ENCODE data around the gene HS3ST1.

HS3ST1 gene

DNA sequence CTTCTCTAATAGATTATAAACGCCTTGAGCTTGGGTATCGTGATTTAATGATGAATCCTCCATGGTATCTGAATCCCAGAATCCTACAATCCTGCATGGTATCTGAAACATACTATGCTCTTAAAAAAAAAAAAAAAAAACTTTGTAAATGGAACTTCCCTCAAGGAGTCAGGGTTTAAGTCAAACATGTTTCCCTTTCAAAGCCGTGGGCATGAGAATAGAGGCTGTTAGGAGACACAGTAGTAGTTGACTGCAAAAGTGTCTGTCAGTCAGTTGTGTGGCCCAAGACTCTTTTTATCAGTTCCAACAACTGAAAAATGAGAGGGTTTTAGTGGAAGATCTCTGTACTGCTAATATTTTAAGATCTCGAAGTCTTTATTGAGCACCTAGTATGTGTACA is 2.4 kb upstream of the HS3ST1 start:
- DNase-seq (ENCODE audit: low read depth) = no peak

DNA sequence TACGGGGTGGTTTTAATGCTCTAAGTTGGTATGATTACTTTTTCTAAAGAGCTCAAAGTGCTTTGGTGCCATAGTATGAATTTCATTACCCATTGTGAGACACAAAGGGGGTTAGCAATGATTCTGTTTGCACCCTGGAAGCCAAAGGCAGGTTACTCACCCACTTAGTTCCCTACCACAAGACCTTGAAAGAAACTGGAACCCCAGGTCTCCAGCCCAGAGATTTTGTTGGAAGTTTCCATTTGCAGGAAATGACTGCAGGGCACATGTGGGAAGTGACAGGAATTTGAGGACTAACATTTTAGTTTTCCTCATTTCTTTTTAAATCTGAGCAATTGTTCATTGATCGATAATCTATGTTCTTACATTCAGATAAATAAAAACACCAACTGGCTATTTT is 1.8 kb upstream of the HS3ST1 start:
- DNase-seq (ENCODE audit: low read depth) = no peak

DNA sequence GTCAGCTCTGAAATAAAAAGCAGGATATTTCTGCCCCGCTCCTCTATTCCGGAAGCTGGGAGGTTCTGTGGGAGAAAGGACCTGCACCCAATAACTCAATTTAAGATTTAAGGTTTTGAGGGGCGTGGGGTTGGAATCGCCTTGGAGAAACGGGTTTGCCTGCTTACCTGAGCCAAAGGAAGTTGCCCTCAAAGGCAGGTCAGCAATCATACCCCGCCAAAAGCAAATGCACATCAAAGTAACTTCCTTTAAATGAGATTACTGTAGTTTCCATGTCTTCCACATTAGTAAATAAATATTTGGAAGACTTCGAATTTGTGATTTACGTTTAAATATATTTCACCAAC is 978 bp upstream of the HS3ST1 start:
- DNase-seq (ENCODE audit: low read depth) = no peak

DNA sequence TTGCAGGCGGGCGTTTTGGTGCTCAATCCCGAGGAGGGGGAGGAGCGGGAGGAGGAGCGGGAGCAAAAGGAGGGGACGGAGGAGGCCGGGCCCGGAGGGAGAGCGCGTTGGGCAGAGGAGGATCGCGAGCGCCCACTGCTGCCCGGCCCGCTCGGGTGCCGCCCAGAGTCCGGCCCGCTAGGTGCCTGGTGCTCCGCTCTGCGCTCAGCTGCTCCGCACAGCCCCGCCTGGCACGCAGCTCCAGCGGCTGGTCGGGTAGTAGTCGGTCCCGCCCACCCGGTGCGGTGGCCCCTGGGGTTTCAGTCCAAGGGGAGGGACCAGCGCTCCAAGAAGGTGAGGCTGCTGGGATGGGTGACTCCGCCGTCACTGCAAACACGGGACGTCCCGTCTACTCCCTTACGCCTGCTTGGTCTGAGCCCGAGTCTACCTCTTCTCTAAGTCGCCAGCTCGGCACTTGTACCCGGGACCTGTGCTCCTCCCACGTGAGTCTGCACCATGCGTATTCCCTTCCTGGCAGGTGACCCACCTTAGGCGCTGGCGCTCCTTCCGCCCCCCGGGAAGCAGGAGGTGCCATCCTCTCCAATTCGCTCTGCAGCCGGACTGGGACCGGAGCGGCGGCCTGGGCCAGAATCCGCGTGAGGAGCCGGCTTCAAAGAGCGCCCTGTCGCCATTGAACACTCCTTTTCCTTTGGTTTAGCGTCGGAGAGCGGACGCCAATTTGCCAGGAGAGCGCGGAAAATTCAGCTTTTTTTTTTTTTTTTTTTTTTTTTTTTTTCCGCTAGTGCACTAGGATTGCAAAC is 405 bp upstream of the HS3ST1 start:
- DNase-seq (ENCODE audit: low read depth) = no peak

DNA sequence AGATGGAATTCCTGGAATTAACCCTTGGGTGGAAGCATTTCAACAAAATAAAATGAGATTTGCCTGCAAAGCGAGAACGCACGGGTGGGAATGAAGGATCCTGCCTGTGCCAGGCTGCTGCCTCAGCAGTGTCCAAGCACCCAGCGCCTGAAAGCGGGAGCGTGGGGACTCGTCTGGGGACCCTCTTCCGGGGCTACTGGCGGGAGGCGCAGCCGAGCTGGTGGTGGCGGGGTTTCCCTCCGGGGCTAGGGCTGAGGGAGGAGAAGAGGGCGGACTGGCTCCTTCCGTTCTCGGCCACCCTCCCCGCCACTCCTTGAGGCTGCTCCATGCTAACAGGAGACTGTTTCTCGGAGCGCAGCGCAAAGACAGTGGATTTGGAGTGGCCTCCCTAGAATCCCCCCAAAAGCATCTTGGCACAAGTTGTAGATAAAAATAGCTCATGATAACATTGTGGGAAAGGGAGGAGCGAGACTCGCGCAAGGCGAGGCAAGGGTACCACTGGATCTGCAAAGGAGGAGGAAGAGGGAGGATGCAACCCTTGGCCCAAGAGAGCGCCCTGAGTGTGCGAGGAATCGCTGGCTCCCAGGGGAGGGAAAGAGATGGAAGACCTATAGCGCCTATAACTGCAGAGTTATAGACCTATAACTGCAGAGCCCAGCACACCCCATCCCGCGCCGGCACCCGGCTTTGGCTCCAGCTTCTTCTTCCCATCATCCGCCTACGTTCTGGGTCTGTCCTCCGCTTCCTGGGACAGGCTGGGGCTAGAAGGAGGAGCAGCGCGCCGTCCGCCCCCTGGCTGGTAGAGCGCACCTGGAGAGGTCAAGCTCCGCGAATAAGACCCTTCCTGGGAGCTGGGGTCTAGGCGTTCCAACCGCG is 1.3 kb downstream of the HS3ST1 start:
- no peak for DNase-seq (ENCODE audit: low read depth)

DNA sequence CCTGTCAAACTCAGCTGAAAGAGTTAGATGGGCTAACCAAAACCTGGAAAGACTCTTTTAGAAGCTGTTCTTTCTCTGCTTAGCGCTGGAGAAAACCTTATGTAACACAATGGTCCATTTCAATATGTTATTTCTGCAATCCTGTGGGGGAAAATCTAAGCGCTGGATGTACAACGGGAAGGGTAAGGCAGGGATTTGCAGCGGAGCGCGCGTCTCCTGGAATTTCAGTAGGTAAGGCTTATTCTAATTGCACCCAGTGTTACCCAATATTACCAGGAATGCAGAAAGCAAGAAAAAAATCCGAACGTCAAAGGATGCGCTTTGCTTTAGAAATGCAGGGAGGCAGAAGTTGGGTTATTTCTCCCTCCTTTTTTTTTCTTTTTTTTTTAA is 2.0 kb downstream of the HS3ST1 start:
- no peak for DNase-seq (ENCODE audit: low read depth)

DNA sequence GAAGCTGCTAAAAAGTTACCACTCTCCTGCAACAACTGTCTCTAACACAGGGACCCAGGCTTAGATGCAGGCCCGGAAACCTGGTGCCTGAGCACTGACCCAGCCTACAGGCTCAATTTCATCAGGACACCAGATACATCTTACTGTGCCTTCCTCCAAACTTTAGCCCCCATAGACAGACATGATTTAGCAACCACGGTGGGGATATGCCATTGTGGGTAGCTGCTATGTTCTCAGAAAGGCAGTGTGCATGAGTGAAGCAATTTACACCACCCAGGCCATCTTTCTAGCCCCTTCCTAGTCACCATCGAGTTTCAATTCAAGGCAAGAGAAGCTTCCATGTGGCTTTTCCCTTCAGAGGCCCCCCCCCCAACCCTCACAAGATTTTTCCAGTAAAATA is 2.7 kb downstream of the HS3ST1 start:
- no peak for DNase-seq (ENCODE audit: low read depth)

DNA sequence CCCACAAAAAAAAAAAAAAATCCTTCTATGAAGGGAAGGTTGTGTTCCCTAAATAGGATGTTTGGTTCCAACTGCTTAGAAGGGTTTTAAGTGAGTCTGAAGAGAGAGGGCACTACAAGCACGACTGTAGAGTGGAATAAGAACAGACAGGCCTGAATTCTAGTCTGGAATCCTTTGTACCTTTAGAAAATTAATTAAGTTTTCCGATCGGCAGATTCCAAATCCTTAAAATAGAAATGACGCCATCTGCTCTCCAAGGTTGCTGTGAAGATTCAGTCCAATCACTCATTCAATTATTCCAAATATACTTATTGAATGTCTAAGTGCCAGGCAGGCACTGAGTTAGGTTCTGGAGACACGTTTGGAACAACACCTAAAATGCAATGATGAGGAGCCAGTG is 3.8 kb downstream of the HS3ST1 start:
- no peak for DNase-seq (ENCODE audit: low read depth)

DNA sequence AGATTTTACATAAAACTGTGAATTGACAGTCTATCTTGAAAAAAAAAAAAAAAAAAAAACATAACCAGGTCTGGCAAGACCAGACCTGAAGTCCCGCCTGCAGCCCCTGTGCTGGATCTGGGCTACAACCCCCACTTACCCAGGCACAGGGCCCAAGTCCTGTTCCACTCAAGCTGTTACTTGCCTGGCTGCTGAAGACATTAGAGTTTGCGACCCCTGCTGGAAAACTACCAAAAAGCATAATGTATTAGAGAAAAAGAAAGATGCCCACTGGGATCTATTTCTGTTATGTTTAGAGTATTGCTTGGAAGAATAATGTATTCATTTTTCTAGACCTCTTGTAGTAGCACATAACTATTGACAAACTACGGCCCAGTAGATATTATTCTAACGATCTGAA is 4.7 kb downstream of the HS3ST1 start:
- no peak for DNase-seq (ENCODE audit: low read depth)

DNA sequence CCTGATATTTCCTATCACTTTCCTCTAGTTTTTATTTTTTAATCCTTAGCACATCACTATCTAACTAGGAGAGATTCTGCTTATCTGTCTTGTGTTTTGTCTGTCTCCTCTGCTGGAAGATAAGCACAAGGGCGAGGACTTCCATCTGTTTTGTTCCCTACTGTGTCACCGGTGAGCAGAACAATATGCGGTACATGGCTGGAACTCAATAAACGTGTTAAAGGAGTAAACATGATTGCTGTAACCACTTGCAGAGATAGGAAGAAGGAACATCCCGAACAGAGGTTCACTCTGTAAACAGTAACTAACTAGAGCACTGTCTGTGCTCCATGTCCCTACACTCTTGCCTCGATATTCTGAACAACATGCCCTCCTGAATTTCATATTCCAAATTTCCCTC is 5.2 kb downstream of the HS3ST1 start:
- no peak for DNase-seq (ENCODE audit: low read depth)

DNA sequence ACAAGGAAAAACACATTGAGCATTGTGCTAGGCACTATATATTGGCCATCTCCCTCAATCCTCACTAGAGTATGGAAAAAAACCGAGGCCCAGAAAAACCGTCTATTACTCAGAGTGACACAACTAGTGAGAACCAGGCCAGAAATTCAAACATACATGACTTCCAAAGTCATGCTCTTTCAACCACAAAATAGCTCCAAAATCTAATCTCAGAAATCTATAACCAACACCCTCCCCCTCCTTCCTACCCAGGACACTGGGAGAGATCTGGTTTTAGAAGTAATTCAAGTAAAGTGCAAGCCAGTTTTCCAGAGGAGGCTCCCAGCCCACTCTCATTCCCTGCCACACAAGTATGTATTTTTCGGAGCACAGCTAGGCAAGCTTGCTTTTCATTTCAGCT is 7.6 kb downstream of the HS3ST1 start:
- no peak for DNase-seq (ENCODE audit: low read depth)

DNA sequence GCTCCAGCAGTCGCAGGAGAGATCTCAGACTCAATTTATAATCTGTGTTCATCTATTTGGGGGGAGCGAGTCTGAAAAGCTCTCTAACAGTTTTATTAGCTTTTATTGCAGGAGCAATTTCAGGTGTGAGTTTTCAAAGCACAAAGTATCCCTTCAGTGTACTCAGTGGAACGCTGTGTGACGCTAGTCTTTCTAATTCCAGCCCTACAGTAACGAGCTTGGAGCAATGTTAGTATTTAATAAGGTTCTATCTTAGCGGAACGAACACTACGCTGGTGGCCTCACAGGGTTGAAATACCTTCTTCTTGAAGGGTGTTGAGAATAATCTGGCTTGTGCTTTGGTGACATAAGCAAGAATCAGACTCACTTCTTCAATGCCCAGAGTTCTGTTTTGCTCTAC is 8.4 kb downstream of the HS3ST1 start:
- DNase-seq (ENCODE audit: low read depth) = no peak

DNA sequence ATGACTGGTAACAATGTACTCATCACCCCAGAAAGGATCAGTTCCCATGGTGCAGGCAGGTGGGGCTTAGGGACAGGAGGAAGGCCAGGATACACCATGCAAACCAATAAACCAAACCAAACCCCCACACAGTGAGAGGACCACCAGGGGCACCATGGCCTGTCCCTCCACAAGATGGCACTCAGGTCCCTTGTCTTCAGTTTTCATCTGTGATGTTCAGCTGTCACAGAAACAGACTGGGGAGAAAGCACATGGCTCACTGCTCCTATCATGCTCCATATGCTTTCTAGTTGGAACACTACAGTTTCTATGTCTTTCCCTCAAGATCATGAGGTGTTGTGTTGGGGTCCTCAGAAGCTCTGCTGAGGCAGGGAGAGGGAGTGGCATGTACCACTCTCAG is 10.1 kb downstream of the HS3ST1 start:
- DNase-seq (ENCODE audit: low read depth) = no peak

DNA sequence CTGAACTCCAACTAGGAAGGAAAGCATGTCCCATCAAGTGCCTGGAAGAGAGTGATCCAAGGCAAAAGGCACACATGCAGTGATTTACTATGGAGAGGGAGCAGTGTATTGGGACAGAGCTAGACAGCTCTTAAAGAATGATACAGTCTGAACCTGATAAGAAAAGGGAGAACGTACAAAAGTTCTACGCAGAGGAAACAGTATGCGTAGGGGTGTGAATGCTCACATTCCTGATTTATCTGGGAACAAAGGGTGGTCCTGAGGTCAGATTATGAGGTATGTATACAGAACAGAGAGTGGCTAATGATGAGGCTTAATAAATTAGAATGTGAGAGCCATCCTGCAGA is 12.0 kb downstream of the HS3ST1 start:
- DNase-seq (ENCODE audit: low read depth) = no peak

DNA sequence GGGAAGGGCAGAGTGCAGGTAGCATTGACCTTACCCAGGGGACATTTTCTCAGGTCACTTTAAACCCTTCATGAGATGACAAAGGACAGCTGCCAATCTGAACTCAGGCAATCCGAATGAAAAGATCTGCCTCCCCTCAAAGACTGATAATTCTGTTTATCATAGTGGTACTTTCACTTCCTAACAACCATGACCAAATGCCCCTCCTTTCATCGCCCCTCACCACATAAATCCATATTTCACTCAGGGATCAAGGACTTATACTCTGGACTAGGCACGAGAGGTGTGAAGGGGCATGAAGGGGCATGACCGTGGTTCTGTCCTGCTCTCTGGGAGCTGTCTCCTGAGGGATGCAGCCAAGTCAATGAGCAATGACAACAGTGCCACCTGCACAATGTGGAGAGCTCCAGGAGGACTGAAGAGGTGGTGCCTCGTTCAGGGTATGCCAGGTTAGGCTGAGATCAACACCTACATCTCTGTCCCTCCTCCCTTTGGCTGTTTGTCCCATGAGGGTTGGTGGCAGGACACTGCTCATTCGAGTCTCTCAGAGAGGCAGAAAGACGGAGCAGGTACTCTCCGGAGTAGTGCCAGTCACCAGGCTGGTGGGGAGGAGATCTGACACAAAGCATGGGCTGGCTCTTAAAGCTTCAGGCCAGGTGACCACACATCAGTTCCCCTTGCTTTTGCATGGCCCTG is 12.5 kb downstream of the HS3ST1 start:
- no peak for DNase-seq (ENCODE audit: low read depth)

DNA sequence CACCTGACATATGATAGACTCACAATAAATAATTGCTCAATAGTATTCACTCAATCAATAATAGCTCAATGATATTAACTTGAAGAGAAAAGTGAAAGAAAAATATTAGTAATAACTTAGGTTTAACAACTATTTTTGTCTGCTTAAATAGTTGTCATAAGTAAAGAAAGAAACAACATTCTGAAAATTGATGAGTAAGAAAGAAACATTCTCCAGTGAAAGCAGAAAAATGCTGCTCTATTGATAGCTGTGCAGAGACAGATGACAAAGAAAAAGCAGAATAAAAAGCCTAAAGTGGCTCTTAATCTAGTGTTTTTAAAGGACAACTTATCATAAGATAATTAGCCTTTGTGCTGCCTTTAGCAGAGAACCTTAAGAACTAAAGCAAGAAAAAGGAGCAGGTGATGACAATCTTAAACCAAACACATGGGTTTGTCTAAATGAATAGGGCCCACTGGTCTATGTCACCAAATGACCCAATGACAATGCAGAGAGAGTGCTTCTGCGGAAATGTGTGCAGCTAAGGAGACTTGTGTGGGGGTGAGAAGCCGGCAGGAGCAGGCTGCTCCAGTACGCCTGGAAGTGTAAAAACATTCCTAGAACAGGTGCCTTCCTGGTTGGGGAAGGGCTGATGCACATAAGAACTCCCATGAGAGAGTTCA is 13.2 kb downstream of the HS3ST1 start:
- no peak for DNase-seq (ENCODE audit: low read depth)

DNA sequence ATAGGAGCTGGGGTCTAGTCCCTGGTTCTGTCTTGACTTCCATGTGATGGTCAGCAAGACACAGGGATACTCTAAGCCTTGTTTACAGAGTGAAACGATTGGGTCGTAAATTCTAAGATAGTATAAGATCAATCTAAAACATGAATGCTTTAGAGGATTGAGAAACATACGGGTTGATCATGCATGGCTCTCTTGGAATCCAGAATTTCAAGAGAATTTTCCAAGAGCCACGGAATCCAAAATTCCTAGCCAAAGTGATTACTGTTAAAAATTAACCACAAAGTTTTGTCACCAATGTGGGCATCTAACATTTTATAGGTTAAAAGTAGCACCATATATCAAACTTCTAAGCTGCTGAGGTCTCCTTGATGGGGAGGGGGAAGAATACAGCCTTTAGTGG is 16.5 kb downstream of the HS3ST1 start:
- DNase-seq (ENCODE audit: low read depth) = no peak

DNA sequence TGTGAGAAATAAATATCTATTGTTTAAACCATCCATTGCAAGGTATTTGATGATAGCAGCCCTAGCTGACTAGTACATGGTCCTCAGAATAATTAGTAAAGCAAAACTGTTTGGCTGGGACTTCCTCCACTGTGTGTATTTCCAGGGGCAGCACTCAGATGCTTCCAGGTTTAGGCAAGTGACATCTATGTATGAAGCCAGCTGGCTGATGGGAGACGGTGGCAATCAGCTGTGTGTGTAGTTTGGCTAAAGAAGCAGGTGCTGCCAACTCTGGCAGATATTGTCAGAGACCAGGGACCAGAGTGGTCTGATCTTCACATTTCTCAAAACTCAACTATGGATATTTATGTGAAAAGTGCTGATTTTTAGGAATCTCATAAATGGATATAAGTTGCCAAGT is 19.1 kb downstream of the HS3ST1 start:
- DNase-seq (ENCODE audit: low read depth) = no peak

DNA sequence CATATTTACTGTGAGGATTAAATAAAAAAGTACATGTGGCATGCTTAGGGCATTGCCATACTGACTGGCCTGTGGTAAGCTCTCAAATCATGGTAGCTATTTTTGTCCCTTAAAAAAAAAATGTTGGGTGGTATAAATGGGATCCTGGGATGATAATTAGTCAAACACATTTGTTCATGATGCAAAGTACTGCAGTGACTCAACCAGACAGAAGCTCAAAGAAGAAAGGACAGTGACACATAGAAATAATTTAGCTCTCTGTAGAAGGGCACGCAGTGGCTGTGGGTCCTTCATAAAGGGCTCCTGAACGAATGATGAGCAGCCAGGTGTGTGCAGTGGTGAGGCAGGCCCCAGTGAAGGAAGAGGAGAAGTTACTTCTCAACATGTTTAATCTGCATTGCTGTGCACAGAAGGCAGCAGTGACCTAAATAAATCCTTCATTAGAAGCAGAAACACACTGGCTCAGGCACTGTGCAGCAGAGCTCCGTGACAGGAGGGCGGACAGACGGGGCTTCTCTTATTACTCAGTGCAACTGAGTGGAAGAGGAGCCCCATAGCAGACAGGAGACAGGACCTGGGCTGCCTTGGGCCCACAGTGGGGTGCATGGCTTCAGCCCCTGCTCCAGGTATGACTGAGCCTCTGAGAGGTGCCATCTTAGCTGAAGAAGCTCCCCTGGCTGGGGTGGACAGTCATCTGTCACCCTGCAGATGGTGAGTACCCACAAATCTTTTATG is 20.3 kb downstream of the HS3ST1 start:
- DNase-seq (ENCODE audit: low read depth) = no peak

DNA sequence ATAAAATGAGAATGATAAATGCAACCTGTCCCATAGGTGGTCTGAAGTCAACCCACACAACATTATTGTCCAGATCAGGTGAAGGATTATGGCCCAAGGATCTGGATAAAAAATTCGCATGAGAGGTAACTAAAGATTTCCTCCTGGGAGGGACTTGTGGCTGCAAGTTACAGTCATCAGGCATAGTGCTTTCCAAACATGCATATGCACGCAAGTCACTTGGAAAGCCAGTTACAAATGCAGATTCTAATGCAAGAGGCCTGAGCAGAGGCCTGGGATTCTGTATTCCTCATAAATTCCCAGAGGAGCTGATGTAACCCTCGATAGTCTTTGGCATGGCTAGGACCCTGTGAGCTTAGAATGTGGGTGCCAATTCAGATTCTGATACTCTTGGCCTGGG is 21.1 kb downstream of the HS3ST1 start:
- no peak for DNase-seq (ENCODE audit: low read depth)

DNA sequence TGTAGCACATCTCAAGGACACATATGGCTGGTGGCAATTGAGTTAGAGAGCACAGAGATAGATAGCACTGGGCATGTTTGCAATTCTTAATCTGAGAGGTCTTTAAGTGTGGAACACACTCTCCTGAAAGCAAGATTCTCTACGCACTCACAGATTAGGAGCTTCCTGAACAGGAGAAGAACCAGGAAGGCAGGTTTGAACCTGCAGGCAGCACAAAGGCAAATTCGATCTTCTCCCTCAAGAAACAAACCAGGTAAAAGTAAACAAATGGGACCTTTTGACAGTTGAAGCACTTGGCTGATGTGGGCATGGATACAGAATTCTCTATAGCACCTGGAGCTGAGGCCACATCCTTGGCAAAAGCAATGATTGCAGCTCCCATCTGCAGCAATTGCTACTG is 24.3 kb downstream of the HS3ST1 start:
- no peak for DNase-seq (ENCODE audit: low read depth)

DNA sequence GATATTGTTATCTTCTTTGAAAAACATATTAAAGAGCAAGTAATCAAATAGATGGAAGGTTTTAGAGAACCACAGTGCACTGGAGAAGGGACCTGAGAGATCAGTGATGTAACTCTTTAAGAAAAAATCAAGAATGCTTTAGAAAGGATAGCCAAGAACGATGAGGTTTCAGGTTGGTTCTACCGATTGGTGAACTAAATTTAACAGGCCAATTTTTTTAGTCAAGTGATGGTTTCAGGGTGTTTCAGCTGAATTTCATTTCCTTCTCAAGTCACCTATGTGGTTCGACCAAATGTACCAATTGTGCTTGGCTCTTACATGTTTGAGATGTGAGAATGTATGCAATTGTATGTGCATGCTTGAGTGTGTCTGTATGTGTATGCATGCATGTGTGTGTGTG is 26.5 kb downstream of the HS3ST1 start:
- no peak for DNase-seq (ENCODE audit: low read depth)
